HFF-Myc (cell line): ENCODE results near the gene CDYL2.

ENCODE experiments used
- DNase-seq: peaks from one replicate; pipeline ENCODE4 v3.0.0-alpha.2; 2011; ENCODE audit warnings: low read depth; ENCODE audit errors: extremely low read depth
- H3K4me3 ChIP-seq: replicated peaks from 2 replicates; pipeline ENCODE4 v1.5.1; 2011; ENCODE audit warnings: low read depth, mild to moderate bottlenecking, control low read depth, low read length
- TF ChIP-seq, protein P1 (sequence below): IDR thresholded peaks from 2 replicates; pipeline ENCODE4 v1.5.1; 2012; ENCODE audit warnings: mild to moderate bottlenecking, low read depth, low read length, control low read depth; ENCODE audit errors: missing control alignments

Gene CDYL2

DNA sequence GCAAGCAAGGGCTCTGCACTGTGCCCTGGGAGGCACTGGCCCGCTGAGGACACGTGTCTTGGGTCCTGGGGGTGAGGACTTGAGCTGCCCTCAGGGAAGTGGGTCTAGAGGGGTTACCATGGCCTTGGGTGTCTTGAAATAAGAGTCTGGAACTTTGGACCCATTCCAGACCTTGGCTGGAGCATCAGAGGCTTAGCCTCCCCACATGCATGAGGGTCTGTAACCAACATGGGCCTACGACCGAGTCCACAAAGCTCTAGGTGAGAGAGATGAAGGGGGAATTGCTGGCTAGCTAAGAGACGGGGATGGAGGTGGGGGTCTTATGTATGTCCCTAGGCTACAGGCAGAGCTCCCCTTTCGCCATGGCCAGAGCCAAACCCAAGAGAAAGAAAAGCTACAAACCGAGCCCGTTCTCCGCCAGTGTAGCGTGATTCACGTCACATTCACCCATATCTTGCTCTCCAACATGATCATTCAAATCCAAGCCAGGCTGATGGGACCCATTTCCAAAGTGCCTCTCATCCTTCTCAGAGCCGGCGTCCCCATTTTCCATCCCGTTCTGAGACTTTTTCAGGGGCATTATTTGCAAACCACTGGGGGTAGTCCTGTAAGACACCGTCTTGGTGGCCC lies 120.1 kb downstream of the CDYL2 start:
- DNase-seq: no peak
- no peak overlapping the region for H3K4me3 ChIP-seq
- TF ChIP-seq, protein P1, sequence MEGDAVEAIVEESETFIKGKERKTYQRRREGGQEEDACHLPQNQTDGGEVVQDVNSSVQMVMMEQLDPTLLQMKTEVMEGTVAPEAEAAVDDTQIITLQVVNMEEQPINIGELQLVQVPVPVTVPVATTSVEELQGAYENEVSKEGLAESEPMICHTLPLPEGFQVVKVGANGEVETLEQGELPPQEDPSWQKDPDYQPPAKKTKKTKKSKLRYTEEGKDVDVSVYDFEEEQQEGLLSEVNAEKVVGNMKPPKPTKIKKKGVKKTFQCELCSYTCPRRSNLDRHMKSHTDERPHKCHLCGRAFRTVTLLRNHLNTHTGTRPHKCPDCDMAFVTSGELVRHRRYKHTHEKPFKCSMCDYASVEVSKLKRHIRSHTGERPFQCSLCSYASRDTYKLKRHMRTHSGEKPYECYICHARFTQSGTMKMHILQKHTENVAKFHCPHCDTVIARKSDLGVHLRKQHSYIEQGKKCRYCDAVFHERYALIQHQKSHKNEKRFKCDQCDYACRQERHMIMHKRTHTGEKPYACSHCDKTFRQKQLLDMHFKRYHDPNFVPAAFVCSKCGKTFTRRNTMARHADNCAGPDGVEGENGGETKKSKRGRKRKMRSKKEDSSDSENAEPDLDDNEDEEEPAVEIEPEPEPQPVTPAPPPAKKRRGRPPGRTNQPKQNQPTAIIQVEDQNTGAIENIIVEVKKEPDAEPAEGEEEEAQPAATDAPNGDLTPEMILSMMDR: no peak

DNA sequence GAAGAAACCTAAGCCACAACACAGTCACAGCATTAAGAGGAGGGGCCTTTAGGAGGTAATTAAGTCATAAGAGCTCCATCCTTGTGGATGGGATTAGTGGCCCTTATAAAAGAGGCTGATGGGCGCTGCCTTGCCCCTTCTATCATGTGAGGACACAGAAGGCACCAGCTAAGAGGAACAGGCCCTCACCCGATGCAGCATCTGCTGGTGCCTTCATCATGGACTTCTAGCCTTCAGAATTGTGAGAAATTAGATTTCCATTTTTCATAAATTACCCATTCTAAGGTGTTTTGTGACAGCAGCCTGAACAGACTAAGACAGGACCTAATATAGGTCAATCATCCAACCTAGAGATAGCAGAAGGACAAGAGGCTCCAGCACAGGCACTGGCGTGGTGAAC lies 120.8 kb downstream of the CDYL2 start:
- DNase-seq: no peak
- TF ChIP-seq, protein P1: no peak
- H3K4me3 ChIP-seq: no peak overlapping the region

DNA sequence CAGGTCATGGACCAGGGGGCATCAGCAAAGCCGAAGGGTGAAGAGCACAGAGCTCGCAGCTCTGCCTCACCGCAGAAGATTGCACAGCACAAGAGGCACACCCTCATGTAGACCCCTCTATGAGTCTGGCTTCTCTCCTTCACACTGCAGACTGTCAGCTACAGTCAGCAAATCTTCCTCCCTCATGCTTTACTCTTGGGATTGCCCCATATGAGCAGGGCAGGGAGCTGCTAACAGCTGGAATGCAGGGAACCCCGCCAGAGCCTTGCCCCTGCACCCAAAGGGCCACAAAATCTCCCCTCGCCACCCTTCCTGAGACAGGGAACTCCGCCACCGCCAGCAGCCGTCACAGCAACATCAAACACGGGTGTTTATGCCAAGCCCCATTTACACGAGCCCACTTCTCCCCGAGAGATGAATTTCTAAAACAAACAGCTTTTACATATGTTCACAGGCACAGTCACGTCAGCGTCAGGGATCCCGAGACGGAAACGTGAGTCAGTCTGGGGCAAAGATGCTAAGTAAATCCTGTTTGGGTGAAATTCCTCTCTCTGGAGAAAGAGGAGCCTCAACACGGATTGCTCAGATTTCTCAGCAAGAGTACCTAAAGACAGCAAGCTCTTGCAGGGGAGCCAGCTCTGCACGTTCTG lies 121.9 kb downstream of the CDYL2 start:
- TF ChIP-seq, protein P1: no peak
- DNase-seq: no peak
- no peak overlapping the region for H3K4me3 ChIP-seq

DNA sequence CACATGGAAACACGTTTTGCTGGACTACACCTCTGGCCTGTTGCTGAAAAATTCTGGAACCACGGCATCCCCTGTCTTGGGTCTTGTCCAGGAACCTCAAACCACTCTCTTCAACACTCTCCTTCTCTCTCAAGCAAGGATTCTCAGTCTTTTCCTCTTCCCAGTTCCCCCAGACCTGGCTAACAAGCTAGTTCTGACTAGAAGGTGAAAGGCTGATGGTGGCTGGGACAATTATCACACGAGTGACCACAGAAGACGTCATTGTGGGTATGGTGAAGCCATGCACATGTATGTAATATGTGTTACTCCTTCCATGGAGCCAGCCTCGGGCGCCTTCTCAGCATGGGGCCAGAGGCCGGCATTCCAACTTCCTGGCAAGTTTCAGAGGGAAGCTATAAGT lies 123.0 kb downstream of the CDYL2 start:
- TF ChIP-seq, protein P1: no peak
- no peak for DNase-seq

DNA sequence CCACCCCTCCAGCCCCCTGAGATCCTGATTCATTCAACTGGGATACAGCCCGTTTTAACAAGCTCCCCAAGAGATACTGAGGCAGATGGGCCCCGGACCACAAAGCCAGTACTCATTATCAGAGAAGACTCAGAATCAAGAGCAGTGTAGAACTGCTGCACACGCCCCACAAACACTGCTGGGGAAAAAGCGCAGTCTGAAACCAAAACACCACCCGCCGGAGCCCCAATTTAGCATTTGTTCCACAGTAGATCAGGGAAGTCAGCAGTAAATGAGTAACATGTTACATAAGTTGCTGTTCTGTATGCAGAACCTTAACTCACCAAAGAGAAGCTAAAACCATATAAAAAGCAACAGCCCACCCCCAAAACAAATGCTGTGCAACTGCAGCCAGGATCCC lies 123.6 kb downstream of the CDYL2 start:
- TF ChIP-seq, protein P1: no peak
- no peak for DNase-seq
- H3K4me3 ChIP-seq: no peak overlapping the region

More for the DNA sequence above, 123.0 kb downstream of the CDYL2 start:
- no peak overlapping the region for H3K4me3 ChIP-seq

DNA sequence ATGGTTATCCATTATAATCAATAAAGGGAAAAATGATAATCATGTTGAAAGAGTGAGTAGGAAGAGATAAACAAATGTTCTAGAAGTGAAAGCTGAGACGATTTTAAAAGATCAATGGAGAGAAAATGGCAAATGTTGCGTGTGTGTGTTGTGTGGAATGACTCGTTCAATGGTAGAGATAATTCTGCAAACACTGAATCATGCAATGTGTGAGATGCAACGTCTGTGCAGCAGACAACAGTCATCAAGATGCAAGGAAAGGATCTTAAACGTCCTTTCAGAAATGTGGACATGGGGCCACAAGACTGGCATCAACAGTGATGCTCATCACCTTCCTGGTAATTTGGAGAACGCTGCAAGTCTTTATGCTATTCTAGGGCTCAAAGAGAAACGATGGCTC lies 124.4 kb downstream of the CDYL2 start:
- TF ChIP-seq, protein P1: no peak
- no peak overlapping the region for H3K4me3 ChIP-seq
- no peak for DNase-seq
